GM13976 (cell line): ENCODE measurements around the gene KMT2A.

Source experiments
- DNase-seq: peaks from one replicate; pipeline ENCODE4 v3.0.0; 2012; ENCODE audit warnings: low spot score
- CTCF ChIP-seq: IDR thresholded peaks from 2 replicates; pipeline ENCODE4 v1.5.1; 2012; ENCODE audit warnings: borderline replicate concordance, mild to moderate bottlenecking; ENCODE audit not compliant: insufficient read depth; ENCODE audit errors: extremely low read depth, missing control alignments, control extremely low read depth
- in situ Hi-C: fragments of 300-500 bp; cut with MboI; formaldehyde crosslinking; loops from one replicate; pipeline ENCODE4 v1.12.0; 2022; ENCODE audit warnings: low sequenced_read_pairs, mixed read lengths, inconsistent platforms; ENCODE audit not compliant: unreplicated experiment

The KMT2A gene

DNA sequence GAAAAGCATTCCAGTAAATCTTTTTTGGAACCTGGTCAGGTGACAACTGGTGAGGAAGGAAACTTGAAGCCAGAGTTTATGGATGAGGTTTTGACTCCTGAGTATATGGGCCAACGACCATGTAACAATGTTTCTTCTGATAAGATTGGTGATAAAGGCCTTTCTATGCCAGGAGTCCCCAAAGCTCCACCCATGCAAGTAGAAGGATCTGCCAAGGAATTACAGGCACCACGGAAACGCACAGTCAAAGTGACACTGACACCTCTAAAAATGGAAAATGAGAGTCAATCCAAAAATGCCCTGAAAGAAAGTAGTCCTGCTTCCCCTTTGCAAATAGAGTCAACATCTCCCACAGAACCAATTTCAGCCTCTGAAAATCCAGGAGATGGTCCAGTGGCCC, 66.9 kb downstream of the KMT2A start:
- no peak for TF ChIP-seq CTCF
- in situ Hi-C loops, result no loop called here
- no peak for DNase-seq

GRCh38 chr11:118511601-118512000, 75.3 kb downstream of the KMT2A start:
- DNase-seq, result no peak
- TF ChIP-seq CTCF, result no peak
- in situ Hi-C loops, result no loop called here

DNA sequence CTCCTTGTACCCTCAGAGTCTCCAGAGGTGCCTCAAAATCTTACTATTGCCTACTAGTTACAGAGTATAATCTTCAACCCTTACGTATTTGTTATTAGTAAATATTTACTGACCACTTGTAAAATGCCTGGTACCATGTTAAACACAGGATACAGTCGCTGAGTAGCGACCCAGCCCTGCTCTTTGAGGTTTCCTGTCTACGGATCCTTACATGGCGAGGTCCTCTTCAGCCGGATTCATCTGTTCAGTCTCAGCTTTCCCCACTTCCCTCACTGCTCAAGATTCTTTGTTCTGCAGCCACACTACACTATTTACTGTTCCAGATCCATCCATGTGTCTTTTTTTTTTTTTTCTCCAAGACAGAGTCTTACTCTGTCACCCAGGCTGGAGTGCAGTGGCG, 77.8 kb downstream of the KMT2A start:
- in situ Hi-C loops, result no loop called here
- DNase-seq, result no peak
- no peak for TF ChIP-seq CTCF

- in situ Hi-C loops, result no loop called here
- no peak for TF ChIP-seq CTCF
- DNase-seq, result no peak
Observed at GRCh38 chr11:118519549-118519948, 83.3 kb downstream of the KMT2A start.

DNA sequence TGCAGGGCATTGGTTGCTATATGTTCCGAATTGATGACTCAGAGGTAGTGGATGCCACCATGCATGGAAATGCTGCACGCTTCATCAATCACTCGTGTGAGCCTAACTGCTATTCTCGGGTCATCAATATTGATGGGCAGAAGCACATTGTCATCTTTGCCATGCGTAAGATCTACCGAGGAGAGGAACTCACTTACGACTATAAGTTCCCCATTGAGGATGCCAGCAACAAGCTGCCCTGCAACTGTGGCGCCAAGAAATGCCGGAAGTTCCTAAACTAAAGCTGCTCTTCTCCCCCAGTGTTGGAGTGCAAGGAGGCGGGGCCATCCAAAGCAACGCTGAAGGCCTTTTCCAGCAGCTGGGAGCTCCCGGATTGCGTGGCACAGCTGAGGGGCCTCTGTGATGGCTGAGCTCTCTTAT, 85.6 kb downstream of the KMT2A start:
- in situ Hi-C loops, result no loop called here
- TF ChIP-seq CTCF, result no peak
- DNase-seq, result no peak

GRCh38 chr11:118522571-118523072, 86.3 kb downstream of the KMT2A start:
- in situ Hi-C loops, result no loop called here
- TF ChIP-seq CTCF, result no peak
- DNase-seq, result no peak

DNA sequence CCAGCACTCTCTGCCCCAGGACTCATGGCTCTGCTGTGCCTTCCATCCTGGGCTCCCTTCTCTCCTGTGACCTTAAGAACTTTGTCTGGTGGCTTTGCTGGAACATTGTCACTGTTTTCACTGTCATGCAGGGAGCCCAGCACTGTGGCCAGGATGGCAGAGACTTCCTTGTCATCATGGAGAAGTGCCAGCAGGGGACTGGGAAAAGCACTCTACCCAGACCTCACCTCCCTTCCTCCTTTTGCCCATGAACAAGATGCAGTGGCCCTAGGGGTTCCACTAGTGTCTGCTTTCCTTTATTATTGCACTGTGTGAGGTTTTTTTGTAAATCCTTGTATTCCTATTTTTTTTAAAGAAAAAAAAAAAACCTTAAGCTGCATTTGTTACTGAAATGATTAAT, 88.1 kb downstream of the KMT2A start:
- TF ChIP-seq CTCF, result no peak
- in situ Hi-C loops, result no loop called here
- no peak for DNase-seq
